ENCODE data around the gene TEC.
"Not testable (repeated sequence)": the region's sequence is repeated elsewhere in the genome, so short reads cannot be mapped to it uniquely, and the experiment has no call there.

Gene TEC

DNA sequence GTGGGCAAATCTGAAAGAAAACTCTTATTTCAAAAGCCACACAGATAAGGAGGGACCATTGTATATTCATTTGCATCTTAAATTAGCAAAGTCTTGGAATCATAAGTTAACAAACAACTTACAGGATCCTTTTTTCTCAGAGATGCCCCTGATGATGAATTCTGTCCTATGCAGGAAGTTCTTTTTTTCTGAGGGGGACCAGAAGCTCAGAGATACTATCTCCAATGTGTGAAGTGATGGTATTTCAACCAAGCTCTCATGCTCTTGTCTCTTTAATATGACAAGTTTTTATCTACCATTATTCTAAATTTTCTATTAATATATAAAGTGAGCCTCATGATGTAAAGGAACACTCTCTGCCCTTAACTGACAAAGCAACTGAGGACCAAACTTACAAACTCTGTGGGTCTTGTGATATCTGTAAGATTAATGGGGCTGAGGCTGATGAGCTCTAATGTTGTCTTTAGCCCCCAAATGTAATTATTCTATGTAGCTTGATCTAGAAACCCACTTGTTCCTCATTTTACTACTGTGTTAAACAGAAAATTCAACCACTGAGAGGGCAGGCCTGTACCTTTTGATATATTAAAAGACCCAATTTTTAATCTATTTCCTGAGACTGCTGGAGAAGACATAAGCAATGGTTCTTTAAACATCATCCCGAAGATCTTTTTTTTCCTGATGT lies 27.0 kb downstream of the TEC start:
- no peak for DNase-seq (ENCODE audit: low read depth in 2 of 2)

- no peak for DNase-seq (ENCODE audit: low read depth in 2 of 2)
These were observed 27.9 kb downstream of the TEC start for GRCh38 chr4:48241731-48242130.

GRCh38 chr4:48237996-48238645 lies 31.5 kb downstream of the TEC start:
- no peak for DNase-seq (ENCODE audit: low read depth in 2 of 2)

- DNase-seq (ENCODE audit: low read depth in 2 of 2) = no peak
These were observed 34.6 kb downstream of the TEC start for GRCh38 chr4:48235050-48235449.

DNA sequence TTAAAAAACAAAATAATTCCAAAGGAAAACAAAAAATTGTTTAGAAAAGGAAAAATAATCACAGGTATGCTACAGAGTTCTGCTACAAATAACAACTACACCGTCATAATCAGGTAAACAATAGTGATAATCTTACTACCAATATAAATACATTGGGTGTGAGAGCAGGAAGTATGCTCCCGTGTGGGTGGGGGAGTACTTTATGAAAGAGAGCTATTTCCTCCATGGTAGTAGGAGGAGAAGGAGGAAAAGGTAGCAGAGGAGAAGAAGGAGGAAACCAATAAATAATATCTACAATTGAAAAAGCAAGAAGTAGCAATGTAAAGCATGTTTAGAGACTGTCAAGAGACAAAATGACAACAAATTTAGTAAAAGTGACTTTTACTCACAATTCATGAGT lies 35.1 kb downstream of the TEC start:
- DNase-seq (ENCODE audit: low read depth in 2 of 2) = no peak

DNA sequence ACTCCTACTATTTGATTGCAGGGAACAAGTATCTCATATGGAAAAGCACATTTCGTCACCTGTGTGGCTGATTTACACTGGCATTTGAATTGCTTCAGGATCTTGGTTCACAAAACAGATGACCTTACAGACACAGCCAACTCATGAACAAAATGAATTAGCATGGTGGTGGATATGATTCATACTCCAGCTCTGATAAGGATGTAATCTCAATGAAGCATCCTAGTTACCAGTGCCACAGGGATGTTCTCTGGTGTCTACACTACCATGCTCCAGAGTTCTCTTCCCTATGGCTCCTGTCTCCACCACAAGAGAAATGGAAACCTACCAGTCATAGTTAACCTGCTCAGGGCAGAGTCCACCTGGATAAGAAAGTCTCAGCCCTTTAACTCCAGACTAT lies 40.7 kb downstream of the TEC start:
- DNase-seq (ENCODE audit: low read depth in 2 of 2) = no peak

DNA sequence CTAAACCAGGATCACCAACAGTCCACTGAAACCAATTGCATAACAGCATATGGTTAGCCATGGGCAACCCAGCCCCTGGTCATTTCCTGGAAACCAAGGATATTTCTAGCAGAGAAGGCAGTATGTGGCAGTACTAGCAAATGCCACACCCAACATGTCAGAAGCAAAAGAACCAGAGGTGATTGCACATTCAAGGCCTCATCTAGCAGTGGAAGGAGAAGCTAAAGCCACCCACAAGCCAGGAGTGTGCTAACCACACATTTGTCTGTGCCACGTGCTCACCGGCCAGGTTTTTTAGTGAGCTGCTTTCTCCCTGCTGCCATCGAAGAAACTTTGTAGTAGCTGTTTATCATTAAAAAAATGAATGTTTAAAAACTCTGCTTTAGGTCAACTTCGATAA lies 42.0 kb downstream of the TEC start:
- DNase-seq (ENCODE audit: low read depth in 2 of 2) = no peak

GRCh38 chr4:48226199-48226598 lies 43.4 kb downstream of the TEC start:
- no peak for DNase-seq (ENCODE audit: low read depth in 2 of 2)

DNA sequence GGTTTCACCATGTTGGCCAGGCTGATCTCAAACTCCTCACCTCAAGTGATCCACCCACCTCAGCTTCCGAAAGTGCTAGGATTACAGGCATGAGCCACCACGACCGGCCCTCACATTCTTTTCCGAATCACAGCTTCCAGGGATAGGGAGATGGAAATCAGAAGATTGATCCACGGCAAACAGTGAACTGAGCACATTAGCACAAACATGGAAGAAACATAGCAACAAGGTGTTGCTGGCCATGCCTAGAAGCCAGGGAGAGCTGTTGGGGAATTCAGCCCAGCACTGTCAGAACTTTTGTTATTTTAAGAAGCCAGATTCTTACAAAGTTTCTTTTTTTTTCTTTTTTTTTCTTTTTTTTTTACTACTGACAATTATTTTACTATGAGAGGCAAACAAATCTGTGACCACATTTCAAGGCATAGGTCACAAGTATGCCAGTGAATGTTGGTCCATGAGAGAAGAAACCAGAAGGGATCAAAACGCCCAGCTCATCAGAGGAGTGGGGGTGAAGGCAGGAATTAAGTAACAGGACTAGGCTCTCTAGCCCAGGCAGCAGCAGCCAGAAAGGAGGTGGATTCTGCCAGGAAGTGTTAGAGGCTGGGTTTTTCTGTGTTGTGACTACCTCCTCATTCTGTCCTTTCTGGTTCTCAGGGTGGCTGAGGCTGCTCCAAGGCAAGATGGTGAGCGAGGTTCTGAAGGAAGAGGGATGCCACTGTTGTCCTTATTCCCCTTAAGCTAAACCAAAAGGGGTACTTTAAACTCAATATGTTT lies 44.1 kb downstream of the TEC start:
- DNase-seq (ENCODE audit: low read depth in 2 of 2) = no peak

- no peak for DNase-seq (ENCODE audit: low read depth in 2 of 2)
These were observed 45.0 kb downstream of the TEC start for GRCh38 chr4:48224606-48225005.

DNA sequence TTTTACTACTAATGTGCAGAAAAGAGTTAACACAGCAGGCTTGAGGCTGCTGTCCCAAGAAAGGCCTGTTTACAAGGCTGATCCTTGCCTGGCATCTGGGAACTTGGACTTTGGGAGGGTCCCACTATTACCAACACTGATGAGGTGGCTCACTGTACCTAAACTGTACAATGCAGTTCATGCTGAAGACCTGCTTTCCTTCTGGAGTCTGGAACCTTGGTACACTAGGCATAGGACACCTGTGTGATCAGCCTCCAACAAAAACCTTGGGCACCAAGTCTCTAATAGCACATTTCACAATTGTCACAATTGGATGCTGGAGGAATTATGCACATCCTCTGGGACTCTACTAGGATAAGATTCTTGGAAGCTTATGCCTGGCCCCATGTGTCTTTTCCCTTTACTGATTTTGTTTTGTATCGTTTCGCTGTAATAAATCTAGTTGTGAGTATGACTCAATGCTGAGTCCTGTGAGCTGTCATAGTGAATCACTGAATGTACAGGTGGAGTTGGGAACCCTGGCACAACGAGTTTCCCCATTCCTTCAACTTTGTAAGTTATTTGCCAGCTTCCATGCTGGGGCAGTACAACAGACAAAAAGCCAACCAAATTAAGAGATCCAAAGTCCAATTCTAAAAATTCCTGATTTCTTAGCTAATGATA lies 45.9 kb downstream of the TEC start:
- no peak for DNase-seq (ENCODE audit: low read depth in 2 of 2)

GRCh38 chr4:48222491-48222890 lies 47.1 kb downstream of the TEC start:
- no peak for DNase-seq (ENCODE audit: low read depth in 2 of 2)

GRCh38 chr4:48219430-48219829 lies 50.2 kb downstream of the TEC start:
- not testable (repeated sequence) for DNase-seq (ENCODE audit: low read depth in 2 of 2)

GRCh38 chr4:48216563-48216962 lies 53.1 kb downstream of the TEC start:
- no peak for DNase-seq (ENCODE audit: low read depth in 2 of 2)

- DNase-seq (ENCODE audit: low read depth in 2 of 2) = no peak
These were observed 53.7 kb downstream of the TEC start for GRCh38 chr4:48215977-48216376.

GRCh38 chr4:48212165-48212564 lies 57.5 kb downstream of the TEC start:
- no peak for DNase-seq (ENCODE audit: low read depth in 2 of 2)

- no peak for DNase-seq (ENCODE audit: low read depth in 2 of 2)
These were observed 58.7 kb downstream of the TEC start for GRCh38 chr4:48210966-48211328.

- no peak for DNase-seq (ENCODE audit: low read depth in 2 of 2)
These were observed 64.0 kb downstream of the TEC start for GRCh38 chr4:48205626-48206025.

DNA sequence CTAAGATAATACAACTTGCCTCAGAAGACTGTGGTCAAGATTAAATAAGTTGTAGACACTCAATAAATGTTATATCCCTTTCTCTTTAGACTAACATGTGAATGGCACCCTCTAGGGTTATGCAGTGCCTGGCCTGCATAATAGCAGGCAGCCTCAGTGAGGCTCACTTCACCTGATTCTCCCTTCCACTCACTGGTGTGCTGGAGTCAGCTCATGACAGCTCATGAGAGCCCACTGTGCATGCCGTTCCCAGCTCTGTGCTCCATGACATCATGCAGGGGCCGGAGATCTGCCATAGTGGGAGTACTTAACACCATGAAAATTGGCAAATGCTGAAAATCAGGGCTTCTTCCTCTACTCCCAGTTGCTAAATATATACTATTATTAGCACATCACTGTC lies 64.5 kb downstream of the TEC start:
- DNase-seq (ENCODE audit: low read depth in 2 of 2) = no peak

GRCh38 chr4:48203819-48204218 lies 65.8 kb downstream of the TEC start:
- no peak for DNase-seq (ENCODE audit: low read depth in 2 of 2)

GRCh38 chr4:48197643-48198237 lies 71.9 kb downstream of the TEC start:
- DNase-seq (ENCODE audit: low read depth in 2 of 2) = no peak
